K562 (cell line): ENCODE results near the gene CDC14B. TPM values are rescaled to one million over a fixed set of nuclear protein-coding genes. Genes with fewer than 3 reads are reported as not detected.

Source experiments
- ATAC-seq: fragments of 200-7000 bp; cut with Tn5 transposase; 3 replicates; pipeline ENCODE4 v1.9.1; 2020; ENCODE audit warnings: moderate library complexity
- BruUV-seq: library from RNA; stranded (reverse); fragments of 400-500 nt; replicated peaks from 2 replicates; lab custom pipeline; 2021; lab: Mats Ljungman, UMichigan
- CTCF ChIA-PET: fragments of 300-600 bp; formaldehyde crosslinking; extraction: SDS; loops from one replicate; lab custom pipeline; 2021; ENCODE audit warnings: low intra/inter-chr PET ratio; lab: Yijun Ruan, JAX
- POLR2A ChIA-PET: fragments of 300-600, 350-650 bp; sonication (Branson Sonifier 250); formaldehyde crosslinking; extraction: SDS; loops from one replicate; lab custom pipeline; 2021; ENCODE audit warnings: antibody characterized with exemption, inconsistent platforms; lab: Yijun Ruan, JAX
- DNase-seq, 4 experiments: peaks; one replicate each; pipeline versions ENCODE4 v3.0.0 to v3.0.0-alpha.2; 2011 to 2018; ENCODE audit warnings: low spot score in 3 of 4, mixed read lengths in 3 of 4; ENCODE audit errors: extremely low read depth in 1 of 4
- FAIRE-seq: peaks from 2 replicates; lab custom pipeline; 2011; peaks lifted over from hg19 to GRCh38; lab: Jason Lieb, UNC
- H2AFZ ChIP-seq: 2 replicates; pipeline ENCODE4 v1.6.0; 2011; ENCODE audit warnings: low read depth, low read length, control low read depth, inconsistent platforms
- H3K27ac ChIP-seq: fragments of 200-600 bp; 3 replicates; pipeline ENCODE4 v1.8.0; 2011; ENCODE audit warnings: low read depth, mild to moderate bottlenecking, control low read depth, inconsistent platforms, low read length, moderate library complexity, mixed read lengths; ENCODE audit errors: extremely low read depth
- H3K27me3 ChIP-seq, 2 experiments: fragments of 300-600 bp in 1 of 2; 2 replicates in 1 of 2; 3 replicates in 1 of 2; pipeline versions ENCODE4 v1.6.0 to v1.8.0; 2011; ENCODE audit warnings: inconsistent platforms in 2 of 2, low read length in 2 of 2, mild to moderate bottlenecking in 1 of 2, mixed read lengths in 1 of 2, moderate library complexity in 1 of 2; ENCODE audit not compliant: control insufficient read depth in 2 of 2, insufficient read depth in 2 of 2
- H3K36me3 ChIP-seq: fragments of 300-600 bp; 3 replicates; pipeline ENCODE4 v1.8.0; 2011; ENCODE audit warnings: mild to moderate bottlenecking, low read length, inconsistent platforms; ENCODE audit not compliant: control insufficient read depth, insufficient read depth
- H3K4me1 ChIP-seq, 2 experiments: fragments of 200-600 bp in 1 of 2; replicated peaks in 1 of 2; 2 replicates in 1 of 2; 3 replicates in 1 of 2; pipeline versions ENCODE4 v1.5.1 to v1.8.0; 2011; ENCODE audit warnings: inconsistent platforms in 2 of 2, low read length in 2 of 2, mild to moderate bottlenecking in 1 of 2, mixed read lengths in 1 of 2, moderate library complexity in 1 of 2; ENCODE audit not compliant: control insufficient read depth in 2 of 2, insufficient read depth in 2 of 2
- H3K4me2 ChIP-seq: 2 replicates; pipeline ENCODE4 v1.6.1; 2011; ENCODE audit warnings: low read length, control low read depth, inconsistent platforms, mixed read lengths; ENCODE audit not compliant: insufficient read depth
- H3K4me3 ChIP-seq: fragments of 200-600 bp; sonication (generic), shearing (Covaris generic); 2 replicates; pipeline ENCODE4 v1.5.1; 2016; ENCODE audit warnings: control low read depth, inconsistent platforms
- H3K79me2 ChIP-seq: fragments of 200-600 bp; 3 replicates; pipeline ENCODE4 v1.8.0; 2011; ENCODE audit warnings: low read length, inconsistent platforms; ENCODE audit not compliant: control insufficient read depth, insufficient read depth
- H3K9ac ChIP-seq, 2 experiments: 2 replicates each; pipeline versions ENCODE4 v1.6.0 to v1.6.1; 2011; ENCODE audit warnings: low read depth in 2 of 2, low read length in 2 of 2, control low read depth in 1 of 2, inconsistent platforms in 1 of 2, mild to moderate bottlenecking in 1 of 2, mixed read lengths in 1 of 2; ENCODE audit not compliant: insufficient read depth in 1 of 2
- H3K9me1 ChIP-seq: one replicate; pipeline ENCODE4 v1.6.0; 2011; ENCODE audit warnings: inconsistent platforms, mild to moderate bottlenecking, low read length, moderate library complexity; ENCODE audit not compliant: control insufficient read depth, insufficient read depth
- H3K9me3 ChIP-seq: replicated peaks from 2 replicates; pipeline ENCODE4 v1.5.1; 2011; ENCODE audit warnings: low read depth, low read length, inconsistent platforms; ENCODE audit not compliant: control insufficient read depth, insufficient read depth
- H4K20me1 ChIP-seq: replicated peaks from 2 replicates; pipeline ENCODE4 v1.6.1; 2011; ENCODE audit warnings: low read length, inconsistent platforms, mixed read lengths; ENCODE audit not compliant: control insufficient read depth, insufficient read depth
- ARID2 ChIP-seq: fragments of 450-650 bp; IDR thresholded peaks from 2 replicates; pipeline ENCODE4 v1.6.1; 2017; ENCODE audit warnings: antibody characterized with exemption, mild to moderate bottlenecking
- BRCA1 ChIP-seq, 2 experiments: fragments of 450-650 bp in 1 of 2; sonication (generic) in 1 of 2; formaldehyde crosslinking in 1 of 2; IDR thresholded peaks; 2 replicates each; pipeline versions ENCODE4 v1.5.0 to v1.6.1; 2017 to 2020; ENCODE audit warnings: mild to moderate bottlenecking in 1 of 2, missing genetic modification reagents in 1 of 2
- HDAC1 ChIP-seq, 2 experiments: fragments of 450-650 bp; IDR thresholded peaks; 2 replicates each; pipeline ENCODE4 v1.6.1; 2016 to 2017; ENCODE audit warnings: inconsistent platforms in 1 of 2, mild to moderate bottlenecking in 1 of 2, moderate library complexity in 1 of 2
- HNRNPL ChIP-seq: fragments of 200-400 bp; formaldehyde crosslinking; IDR thresholded peaks from 2 replicates; pipeline ENCODE4 v1.6.1; 2017; ENCODE audit warnings: low read depth, mild to moderate bottlenecking, low read length
- RAD21 ChIP-seq, 2 experiments: fragments of 250-450 bp in 1 of 2; fragments of 450-650 bp in 1 of 2; sonication (Bioruptor Pico) in 1 of 2; formaldehyde crosslinking in 1 of 2; IDR thresholded peaks in 1 of 2; conservative IDR thresholded peaks in 1 of 2; 2 replicates each; pipeline versions ENCODE4 v1.4.0 to v1.8.0; 2020 to 2022; ENCODE audit warnings: mild to moderate bottlenecking in 2 of 2, moderate library complexity in 1 of 2
- RFX7 ChIP-seq: fragments of 250-450 bp; sonication (Bioruptor Pico); IDR thresholded peaks from 2 replicates; pipeline ENCODE4 v1.5.1; 2021; ENCODE audit warnings: mild to moderate bottlenecking
- SRSF7 ChIP-seq: fragments of 200-400 bp; formaldehyde crosslinking; optimal IDR thresholded peaks from 2 replicates; pipeline ENCODE3; 2017; ENCODE audit warnings: mild to moderate bottlenecking, low read depth, low read length
- TEAD2 ChIP-seq: fragments of 450-650 bp; IDR thresholded peaks from 2 replicates; pipeline ENCODE4 v1.6.1; 2016; ENCODE audit warnings: missing genetic modification characterization, control low read depth, missing compliant biosample characterization
- ZFPM2 ChIP-seq: fragments of 250-450 bp; sonication (Bioruptor Pico); IDR thresholded peaks from 2 replicates; pipeline ENCODE4 v1.5.1; 2022; ENCODE audit warnings: mild to moderate bottlenecking
- ZKSCAN8 ChIP-seq: fragments of 200-800 bp; sonication (Bioruptor generic); IDR thresholded peaks from 2 replicates; pipeline ENCODE4 v1.6.1; 2016; ENCODE audit warnings: missing genetic modification characterization, missing compliant biosample characterization
- ZNF384 ChIP-seq: IDR thresholded peaks from 2 replicates; pipeline ENCODE4 v1.6.1; 2012; ENCODE audit warnings: low read depth, low read length, improper control_type of control experiment
- ZNF76 ChIP-seq: fragments of 250-450 bp; sonication (Bioruptor Pico); IDR thresholded peaks from 2 replicates; pipeline ENCODE4 v1.4.0; 2020; ENCODE audit warnings: mild to moderate bottlenecking, moderate library complexity, borderline replicate concordance
- WGBS: fragments of 100-300 bp; shearing (Covaris generic); methylation state at CpG from one replicate; pipeline ENCODE4 v1.1.6; 2016; ENCODE audit warnings: low coverage, mixed read lengths; ENCODE audit not compliant: insufficient coverage; ENCODE audit errors: missing lambda C conversion rate; 5-methylcytosine and 5-hydroxymethylcytosine counted together
- in situ Hi-C: fragments of 300-500 bp; cut with MboI; formaldehyde crosslinking; loops from 4 replicates; pipeline ENCODE4 v1.15.0; 2018; ENCODE audit warnings: inconsistent platforms, mixed read lengths
- intact Hi-C: fragments of 100-400 bp; cut with micrococcal nuclease; formaldehyde crosslinking; loops from 2 replicates; pipeline ENCODE4 v1.14.2; 2022
- polyA plus RNA-seq, 8 experiments: library from polyadenylated mRNA; depleted of rRNA in 4 of 8; stranded (reverse) in 5 of 8; unstranded in 3 of 8; fragments of >200 nt; fragmentation: Nextera tagmentation in 2 of 8; fragmentation: Illumina TruSeq in 1 of 8; extraction: Ambion mirVana in 2 of 8; extraction: Trizol in 1 of 8; gene quantifications; 2 replicates each; pipeline versions ENCODE4 v1.2.1 to v1.2.3, GENCODE V29; 2011 to 2014; ENCODE audit warnings: inconsistent platforms in 1 of 8, missing spikeins in 1 of 8
- total RNA-seq, 7 experiments: library from RNA; depleted of rRNA in 6 of 7; stranded (reverse); fragments of >200 nt in 6 of 7; fragmentation: Illumina TruSeq in 2 of 7; extraction: Trizol in 2 of 7; gene quantifications; 2 replicates each; pipeline versions ENCODE4 v1.2.1 to v1.2.3, GENCODE V29; 2011 to 2021; ENCODE audit warnings: low replicate concordance in 1 of 7
- TF ChIP-seq, protein P1 (sequence below): fragments of 200-800 bp; sonication (Bioruptor generic); IDR thresholded peaks from 2 replicates; pipeline ENCODE4 v1.6.1; 2016; ENCODE audit warnings: missing genetic modification characterization, missing compliant biosample characterization
- TF ChIP-seq, protein P2 (sequence below): fragments of 450-650 bp; formaldehyde crosslinking; IDR thresholded peaks from 2 replicates; pipeline ENCODE4 v1.4.0; 2022; ENCODE audit warnings: missing genetic modification characterization
- TF ChIP-seq, protein P3 (sequence below), 2 experiments: fragments of 450-650 bp in 1 of 2; sonication (generic) in 1 of 2; formaldehyde crosslinking; conservative IDR thresholded peaks; 2 replicates each; pipeline versions ENCODE4 v1.4.0 to v1.8.1; 2020 to 2022; ENCODE audit warnings: mild to moderate bottlenecking in 1 of 2, missing genetic modification reagents in 1 of 2

CDC14B gene
- total and polyA plus RNA-seq, 9 of the 15 experiments (the other 6 are each of a cell fraction or from before 2014, with no cell fraction given) = 1.4 to 6.0 (median 3.8) TPM

DNA sequence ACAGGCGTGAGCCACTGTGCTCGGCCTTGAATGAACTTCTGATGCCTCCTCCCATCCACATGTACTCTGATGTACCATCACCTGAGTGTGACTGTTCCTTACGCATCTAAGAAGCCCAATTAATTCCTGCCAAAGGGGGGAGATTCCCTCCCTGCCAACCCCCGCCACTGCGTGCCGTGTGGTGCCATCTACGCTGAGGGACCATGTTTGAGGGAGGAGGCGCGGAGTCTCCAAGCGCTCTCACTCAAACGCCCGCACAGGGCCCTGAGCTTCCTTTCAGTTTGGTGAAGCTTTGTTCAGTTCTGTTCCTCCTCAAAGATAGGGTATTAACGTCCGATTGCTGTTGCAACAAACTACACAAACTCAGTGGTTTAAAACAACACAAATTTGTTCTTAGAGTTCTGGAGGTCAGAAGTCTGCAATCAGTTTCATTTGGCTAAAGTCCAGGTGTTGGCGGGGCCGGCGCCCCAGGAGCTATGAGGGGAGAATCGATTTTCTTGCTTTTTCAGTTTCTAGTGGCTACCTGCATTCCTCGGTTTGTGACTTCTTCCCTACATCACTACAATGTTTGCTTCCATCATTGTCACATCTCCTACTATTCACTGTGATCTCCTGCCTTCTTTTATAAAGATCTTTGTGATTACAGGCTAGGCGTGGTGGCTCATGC lies 49.4 kb upstream of the CDC14B start:
- H3K4me3 ChIP-seq = no peak overlapping the region
- TF ChIP-seq HNRNPL = no peak
- no peak for TF ChIP-seq TEAD2 (tag)
- TF ChIP-seq ZKSCAN8 (CRISPR knock-in tag) = no peak
- no peak for TF ChIP-seq BRCA1 (IDR thresholded peaks at IDR 0.05)
- TF ChIP-seq BRCA1 (CRISPR knock-in tag; IDR thresholded peaks at IDR 0.05) = no peak
- TF ChIP-seq HDAC1 (IDR thresholded peaks at IDR 0.05) = no peak
- no peak for TF ChIP-seq RFX7 (CRISPR knock-in tag)
- TF ChIP-seq, protein P1, sequence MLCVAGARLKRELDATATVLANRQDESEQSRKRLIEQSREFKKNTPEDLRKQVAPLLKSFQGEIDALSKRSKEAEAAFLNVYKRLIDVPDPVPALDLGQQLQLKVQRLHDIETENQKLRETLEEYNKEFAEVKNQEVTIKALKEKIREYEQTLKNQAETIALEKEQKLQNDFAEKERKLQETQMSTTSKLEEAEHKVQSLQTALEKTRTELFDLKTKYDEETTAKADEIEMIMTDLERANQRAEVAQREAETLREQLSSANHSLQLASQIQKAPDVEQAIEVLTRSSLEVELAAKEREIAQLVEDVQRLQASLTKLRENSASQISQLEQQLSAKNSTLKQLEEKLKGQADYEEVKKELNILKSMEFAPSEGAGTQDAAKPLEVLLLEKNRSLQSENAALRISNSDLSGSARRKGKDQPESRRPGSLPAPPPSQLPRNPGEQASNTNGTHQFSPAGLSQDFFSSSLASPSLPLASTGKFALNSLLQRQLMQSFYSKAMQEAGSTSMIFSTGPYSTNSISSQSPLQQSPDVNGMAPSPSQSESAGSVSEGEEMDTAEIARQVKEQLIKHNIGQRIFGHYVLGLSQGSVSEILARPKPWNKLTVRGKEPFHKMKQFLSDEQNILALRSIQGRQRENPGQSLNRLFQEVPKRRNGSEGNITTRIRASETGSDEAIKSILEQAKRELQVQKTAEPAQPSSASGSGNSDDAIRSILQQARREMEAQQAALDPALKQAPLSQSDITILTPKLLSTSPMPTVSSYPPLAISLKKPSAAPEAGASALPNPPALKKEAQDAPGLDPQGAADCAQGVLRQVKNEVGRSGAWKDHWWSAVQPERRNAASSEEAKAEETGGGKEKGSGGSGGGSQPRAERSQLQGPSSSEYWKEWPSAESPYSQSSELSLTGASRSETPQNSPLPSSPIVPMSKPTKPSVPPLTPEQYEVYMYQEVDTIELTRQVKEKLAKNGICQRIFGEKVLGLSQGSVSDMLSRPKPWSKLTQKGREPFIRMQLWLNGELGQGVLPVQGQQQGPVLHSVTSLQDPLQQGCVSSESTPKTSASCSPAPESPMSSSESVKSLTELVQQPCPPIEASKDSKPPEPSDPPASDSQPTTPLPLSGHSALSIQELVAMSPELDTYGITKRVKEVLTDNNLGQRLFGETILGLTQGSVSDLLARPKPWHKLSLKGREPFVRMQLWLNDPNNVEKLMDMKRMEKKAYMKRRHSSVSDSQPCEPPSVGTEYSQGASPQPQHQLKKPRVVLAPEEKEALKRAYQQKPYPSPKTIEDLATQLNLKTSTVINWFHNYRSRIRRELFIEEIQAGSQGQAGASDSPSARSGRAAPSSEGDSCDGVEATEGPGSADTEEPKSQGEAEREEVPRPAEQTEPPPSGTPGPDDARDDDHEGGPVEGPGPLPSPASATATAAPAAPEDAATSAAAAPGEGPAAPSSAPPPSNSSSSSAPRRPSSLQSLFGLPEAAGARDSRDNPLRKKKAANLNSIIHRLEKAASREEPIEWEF (CRISPR knock-in tag) = no peak
- TF ChIP-seq ZFPM2 = no peak
- no peak for TF ChIP-seq ARID2
- TF ChIP-seq ZNF76 = no peak
- no peak for TF ChIP-seq ZNF384
- no peak for TF ChIP-seq SRSF7
- no peak for TF ChIP-seq RAD21 (CRISPR knock-in tag; conservative IDR thresholded peaks at IDR 0.05 in 1 of 2, IDR thresholded peaks at IDR 0.05 in 1 of 2)
- TF ChIP-seq, protein P2, sequence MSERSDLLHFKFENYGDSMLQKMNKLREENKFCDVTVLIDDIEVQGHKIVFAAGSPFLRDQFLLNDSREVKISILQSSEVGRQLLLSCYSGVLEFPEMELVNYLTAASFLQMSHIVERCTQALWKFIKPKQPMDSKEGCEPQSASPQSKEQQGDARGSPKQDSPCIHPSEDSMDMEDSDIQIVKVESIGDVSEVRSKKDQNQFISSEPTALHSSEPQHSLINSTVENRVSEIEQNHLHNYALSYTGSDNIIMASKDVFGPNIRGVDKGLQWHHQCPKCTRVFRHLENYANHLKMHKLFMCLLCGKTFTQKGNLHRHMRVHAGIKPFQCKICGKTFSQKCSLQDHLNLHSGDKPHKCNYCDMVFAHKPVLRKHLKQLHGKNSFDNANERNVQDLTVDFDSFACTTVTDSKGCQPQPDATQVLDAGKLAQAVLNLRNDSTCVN (CRISPR knock-in tag) = no peak
- TF ChIP-seq, protein P3, sequence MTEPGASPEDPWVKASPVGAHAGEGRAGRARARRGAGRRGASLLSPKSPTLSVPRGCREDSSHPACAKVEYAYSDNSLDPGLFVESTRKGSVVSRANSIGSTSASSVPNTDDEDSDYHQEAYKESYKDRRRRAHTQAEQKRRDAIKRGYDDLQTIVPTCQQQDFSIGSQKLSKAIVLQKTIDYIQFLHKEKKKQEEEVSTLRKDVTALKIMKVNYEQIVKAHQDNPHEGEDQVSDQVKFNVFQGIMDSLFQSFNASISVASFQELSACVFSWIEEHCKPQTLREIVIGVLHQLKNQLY (CRISPR knock-in tag; conservative IDR thresholded peaks at IDR 0.05) = no peak

More for the DNA sequence above, 49.4 kb upstream of the CDC14B start:
- no TSS peak for BruUV-seq
- Histone ChIP-seq H3K4me2 (no peak overlapping the region), H3K4me1 (no peaks in the 10 kb centered on the region), H3K79me2 (no peaks in the 10 kb centered on the region), H3K9me3 (0 out of 2 replicates have a peak, but pooled peaks cover 2% of the 10 kb centered on the region), H3K9me1 (no peaks in the 10 kb centered on the region), H4K20me1 (no peaks in the 10 kb centered on the region), H2AFZ (no peak overlapping the region), H3K27ac (no peak overlapping the region), H3K36me3 (no peaks in the 10 kb centered on the region), H3K27me3 (no peaks in the 10 kb centered on the region), H3K9ac (no peak overlapping the region)
- DNase-seq (no peak), ATAC-seq (no peak), FAIRE-seq (no peak)
- in situ Hi-C loops = loop anchor here (10.0 to 25.0 kb wide), 2 partner anchors 232 to 334 kb away; no protein-coding TSS in a partner anchor
- ChIA-PET CTCF (no interaction called here), POLR2A (interaction anchor here (0.5 kb wide), 1 partner anchor 40 kb away, joined by 3 read pairs; no protein-coding TSS in a partner anchor)
- intact Hi-C loops = loop anchor here (5.0 to 10.0 kb wide), 2 partner anchors 352 to 434 kb away; no protein-coding TSS in a partner anchor
- 49% methylated on average over 16 of the region's 20 CpGs for WGBS
